Measurements from ENCODE around the gene HOXB9.

DNA sequence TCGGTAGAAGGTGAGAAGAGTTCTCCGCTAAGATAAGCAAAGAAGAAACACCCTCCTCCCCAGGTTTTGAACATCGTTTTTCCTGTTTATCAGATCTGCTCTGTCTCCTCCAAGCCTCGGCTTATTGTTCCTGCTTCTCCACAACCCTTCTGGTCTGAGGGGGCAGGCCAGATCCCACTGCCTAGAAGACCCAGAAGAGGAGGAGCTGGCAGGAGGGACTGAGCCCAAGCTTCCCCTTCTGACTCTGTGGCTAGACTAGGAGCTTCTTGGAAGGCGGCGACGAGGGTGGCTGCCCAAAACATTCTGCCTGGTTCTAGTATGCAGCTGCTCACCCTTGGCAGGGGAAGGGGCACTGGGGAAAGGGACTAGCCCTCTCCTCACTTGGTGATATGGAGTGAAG is 27.4 kb downstream of the HOXB9 start:
- TF ChIP-seq POLR2AphosphoS5 (IDR thresholded peaks at IDR 0.05; ENCODE audit: control insufficient read depth, insufficient read depth, low read depth, low read length): no peak
- no peak for TF ChIP-seq HEY1 (CRISPR knock-in tag; IDR thresholded peaks at IDR 0.05; ENCODE audit: borderline replicate concordance)
- TF ChIP-seq, protein P1, sequence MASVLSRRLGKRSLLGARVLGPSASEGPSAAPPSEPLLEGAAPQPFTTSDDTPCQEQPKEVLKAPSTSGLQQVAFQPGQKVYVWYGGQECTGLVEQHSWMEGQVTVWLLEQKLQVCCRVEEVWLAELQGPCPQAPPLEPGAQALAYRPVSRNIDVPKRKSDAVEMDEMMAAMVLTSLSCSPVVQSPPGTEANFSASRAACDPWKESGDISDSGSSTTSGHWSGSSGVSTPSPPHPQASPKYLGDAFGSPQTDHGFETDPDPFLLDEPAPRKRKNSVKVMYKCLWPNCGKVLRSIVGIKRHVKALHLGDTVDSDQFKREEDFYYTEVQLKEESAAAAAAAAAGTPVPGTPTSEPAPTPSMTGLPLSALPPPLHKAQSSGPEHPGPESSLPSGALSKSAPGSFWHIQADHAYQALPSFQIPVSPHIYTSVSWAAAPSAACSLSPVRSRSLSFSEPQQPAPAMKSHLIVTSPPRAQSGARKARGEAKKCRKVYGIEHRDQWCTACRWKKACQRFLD (CRISPR knock-in tag; IDR thresholded peaks at IDR 0.05): no peak
- no peak for TF ChIP-seq POLR2A (conservative IDR thresholded peaks at IDR 0.05)
- TF ChIP-seq, protein P2, sequence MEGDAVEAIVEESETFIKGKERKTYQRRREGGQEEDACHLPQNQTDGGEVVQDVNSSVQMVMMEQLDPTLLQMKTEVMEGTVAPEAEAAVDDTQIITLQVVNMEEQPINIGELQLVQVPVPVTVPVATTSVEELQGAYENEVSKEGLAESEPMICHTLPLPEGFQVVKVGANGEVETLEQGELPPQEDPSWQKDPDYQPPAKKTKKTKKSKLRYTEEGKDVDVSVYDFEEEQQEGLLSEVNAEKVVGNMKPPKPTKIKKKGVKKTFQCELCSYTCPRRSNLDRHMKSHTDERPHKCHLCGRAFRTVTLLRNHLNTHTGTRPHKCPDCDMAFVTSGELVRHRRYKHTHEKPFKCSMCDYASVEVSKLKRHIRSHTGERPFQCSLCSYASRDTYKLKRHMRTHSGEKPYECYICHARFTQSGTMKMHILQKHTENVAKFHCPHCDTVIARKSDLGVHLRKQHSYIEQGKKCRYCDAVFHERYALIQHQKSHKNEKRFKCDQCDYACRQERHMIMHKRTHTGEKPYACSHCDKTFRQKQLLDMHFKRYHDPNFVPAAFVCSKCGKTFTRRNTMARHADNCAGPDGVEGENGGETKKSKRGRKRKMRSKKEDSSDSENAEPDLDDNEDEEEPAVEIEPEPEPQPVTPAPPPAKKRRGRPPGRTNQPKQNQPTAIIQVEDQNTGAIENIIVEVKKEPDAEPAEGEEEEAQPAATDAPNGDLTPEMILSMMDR (IDR thresholded peaks at IDR 0.05 in 2 of 3, conservative IDR thresholded peaks at IDR 0.05 in 1 of 3; ENCODE audit: insufficient read depth in 2 of 3, low read depth in 1 of 3, low read length in 3 of 3): no peak
- no peak for TF ChIP-seq FOXP1 (CRISPR knock-in tag; IDR thresholded peaks at IDR 0.05)
- no peak for TF ChIP-seq NFATC3 (IDR thresholded peaks at IDR 0.05)
- TF ChIP-seq ELF4 (CRISPR knock-in tag; IDR thresholded peaks at IDR 0.05): no peak
- TF ChIP-seq, protein P3, sequence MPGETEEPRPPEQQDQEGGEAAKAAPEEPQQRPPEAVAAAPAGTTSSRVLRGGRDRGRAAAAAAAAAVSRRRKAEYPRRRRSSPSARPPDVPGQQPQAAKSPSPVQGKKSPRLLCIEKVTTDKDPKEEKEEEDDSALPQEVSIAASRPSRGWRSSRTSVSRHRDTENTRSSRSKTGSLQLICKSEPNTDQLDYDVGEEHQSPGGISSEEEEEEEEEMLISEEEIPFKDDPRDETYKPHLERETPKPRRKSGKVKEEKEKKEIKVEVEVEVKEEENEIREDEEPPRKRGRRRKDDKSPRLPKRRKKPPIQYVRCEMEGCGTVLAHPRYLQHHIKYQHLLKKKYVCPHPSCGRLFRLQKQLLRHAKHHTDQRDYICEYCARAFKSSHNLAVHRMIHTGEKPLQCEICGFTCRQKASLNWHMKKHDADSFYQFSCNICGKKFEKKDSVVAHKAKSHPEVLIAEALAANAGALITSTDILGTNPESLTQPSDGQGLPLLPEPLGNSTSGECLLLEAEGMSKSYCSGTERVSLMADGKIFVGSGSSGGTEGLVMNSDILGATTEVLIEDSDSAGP (CRISPR knock-in tag; IDR thresholded peaks at IDR 0.05): no peak
- no peak for TF ChIP-seq POLR3G (IDR thresholded peaks at IDR 0.05; ENCODE audit: extremely low read depth, insufficient read length, insufficient replicate concordance)
- TF ChIP-seq, protein P4, sequence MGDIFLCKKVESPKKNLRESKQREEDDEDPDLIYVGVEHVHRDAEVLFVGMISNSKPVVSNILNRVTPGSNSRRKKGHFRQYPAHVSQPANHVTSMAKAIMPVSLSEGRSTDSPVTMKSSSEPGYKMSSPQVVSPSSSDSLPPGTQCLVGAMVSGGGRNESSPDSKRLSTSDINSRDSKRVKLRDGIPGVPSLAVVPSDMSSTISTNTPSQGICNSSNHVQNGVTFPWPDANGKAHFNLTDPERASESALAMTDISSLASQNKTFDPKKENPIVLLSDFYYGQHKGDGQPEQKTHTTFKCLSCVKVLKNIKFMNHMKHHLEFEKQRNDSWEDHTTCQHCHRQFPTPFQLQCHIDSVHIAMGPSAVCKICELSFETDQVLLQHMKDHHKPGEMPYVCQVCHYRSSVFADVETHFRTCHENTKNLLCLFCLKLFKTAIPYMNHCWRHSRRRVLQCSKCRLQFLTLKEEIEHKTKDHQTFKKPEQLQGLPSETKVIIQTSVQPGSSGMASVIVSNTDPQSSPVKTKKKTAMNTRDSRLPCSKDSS (IDR thresholded peaks at IDR 0.05; ENCODE audit: low read depth, partially characterized antibody): no peak
- TF ChIP-seq CHD2 (IDR thresholded peaks at IDR 0.05; ENCODE audit: low read depth, low read length): no peak
- no peak for TF ChIP-seq L3MBTL2 (IDR thresholded peaks at IDR 0.05)
- no peak for TF ChIP-seq XRCC5 (IDR thresholded peaks at IDR 0.05; ENCODE audit: low read depth, low read length)

All from K562 (cell line).